NCI-H69 (cell line): ENCODE results near the gene MGP.

Experiments used
- DNase-seq: peaks from one replicate; lab custom pipeline; 2025; lab: John Stamatoyannopoulos, UW

MGP gene

GRCh38 chr12:14858513-14858912 is 27.1 kb downstream of the MGP start:
- DNase-seq, result no peak

DNA sequence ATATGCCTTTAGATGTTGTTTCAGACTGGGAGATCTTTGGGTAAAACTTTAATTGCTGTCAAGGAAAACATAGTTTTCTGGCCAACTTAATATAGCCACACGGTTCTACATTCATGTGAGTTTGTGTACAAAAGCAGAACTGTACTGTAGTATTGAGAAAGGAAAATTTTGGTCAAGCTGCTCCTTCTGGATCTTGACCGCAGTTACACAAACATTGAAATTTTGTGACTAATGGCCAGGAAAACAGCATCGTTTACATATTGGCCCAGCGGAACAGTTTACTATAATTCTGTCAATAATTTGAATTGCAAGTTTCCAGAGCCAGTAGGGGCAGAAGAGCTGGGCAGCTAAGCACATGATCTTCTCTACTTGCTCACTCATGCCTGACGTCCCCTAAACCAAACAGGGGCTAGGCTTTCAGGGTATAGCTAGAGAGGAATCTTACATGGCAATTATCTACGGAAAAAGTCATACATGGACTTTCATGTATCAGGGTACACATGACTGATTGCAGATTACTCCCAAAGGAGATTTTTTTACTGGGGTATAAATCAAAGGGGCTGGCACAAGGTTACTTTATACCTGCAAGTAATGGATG is 31.0 kb downstream of the MGP start:
- peak; percentile 26 for DNase-seq

- peak; percentile 37 for DNase-seq
Measured at GRCh38 chr12:14853961-14854360, 31.7 kb downstream of the MGP start.

- DNase-seq, result no peak
Measured at GRCh38 chr12:14852880-14853279, 32.8 kb downstream of the MGP start.

GRCh38 chr12:14850929-14851663 is 34.6 kb downstream of the MGP start:
- DNase-seq, result no peak

DNA sequence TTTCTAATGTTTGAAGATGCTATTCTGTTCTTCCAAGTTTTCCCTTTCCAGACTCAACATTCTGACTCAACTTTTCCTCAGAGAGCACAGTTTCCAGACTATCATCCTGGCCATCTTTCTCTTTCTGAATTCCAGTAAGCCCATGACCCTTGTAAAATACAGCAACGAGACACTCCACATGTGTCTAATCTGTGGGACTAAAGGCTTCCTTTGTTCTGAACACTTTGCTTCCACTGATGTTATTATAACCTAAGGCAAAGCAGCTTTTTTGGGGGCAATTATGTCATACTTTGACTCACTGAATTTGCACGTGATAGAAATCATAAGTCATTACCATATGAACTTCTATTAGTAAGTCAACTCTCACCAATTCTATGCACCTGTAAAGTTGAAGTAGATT is 36.0 kb downstream of the MGP start:
- DNase-seq, result no peak

- DNase-seq, result no peak
Measured at GRCh38 chr12:14846876-14847580, 38.6 kb downstream of the MGP start.

DNA sequence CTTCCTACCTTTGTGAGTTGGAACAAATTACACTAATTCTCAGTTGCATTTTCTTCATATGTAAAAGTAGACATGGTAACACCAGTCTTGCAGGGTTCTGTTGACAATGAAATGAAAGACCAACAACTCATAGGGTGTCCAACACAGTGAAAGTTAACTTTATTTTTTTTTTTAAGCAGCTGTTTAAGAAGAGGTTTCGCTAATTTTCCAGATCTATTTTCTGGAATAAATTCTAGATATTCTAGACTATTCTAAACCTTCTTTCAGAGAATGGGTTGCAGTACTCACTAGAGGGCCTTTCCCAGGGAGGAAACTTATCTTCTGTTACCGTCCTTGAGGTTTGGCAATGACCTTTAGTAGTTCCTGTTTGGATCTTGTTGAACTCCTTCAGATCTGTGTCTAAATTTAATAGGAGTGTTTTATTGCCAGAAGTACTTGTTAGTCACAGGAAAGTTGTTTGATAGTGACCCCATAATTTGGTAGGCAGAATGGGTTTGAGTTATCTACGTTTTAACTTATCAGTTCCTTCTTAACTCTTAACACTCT is 39.5 kb downstream of the MGP start:
- DNase-seq, result no peak

GRCh38 chr12:14845350-14845750 is 40.3 kb downstream of the MGP start:
- DNase-seq, result peak; percentile 55

- DNase-seq, result no peak
Measured at GRCh38 chr12:14844401-14844800, 41.3 kb downstream of the MGP start.

GRCh38 chr12:14843425-14843887 is 42.2 kb downstream of the MGP start, which contains the start of gene ART4:
ART4 (minus strand) TSS chr12:14843526; CDS start chr12:14843113, 413 bp downstream.
- no peak for DNase-seq

- no peak for DNase-seq
Measured at GRCh38 chr12:14842315-14842714, 43.3 kb downstream of the MGP start.

DNA sequence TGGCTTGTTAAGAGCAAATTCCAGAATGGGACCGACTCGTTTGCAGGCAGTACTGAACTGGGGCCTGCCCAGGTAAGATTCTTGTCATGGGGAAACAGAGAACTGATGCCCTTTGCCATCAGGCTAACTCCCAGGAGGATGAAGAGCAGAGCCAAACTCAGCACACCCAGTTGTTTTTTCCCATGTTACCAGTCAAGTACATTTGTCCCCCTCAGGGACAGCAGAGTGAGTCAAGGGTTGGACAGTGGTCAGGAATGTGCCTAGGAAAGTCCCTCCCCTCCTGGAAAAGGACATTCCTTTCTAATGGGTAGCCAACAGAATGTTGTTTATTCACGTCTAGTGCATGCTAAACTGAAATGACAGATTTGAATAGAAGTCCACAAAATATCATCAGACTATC is 43.9 kb downstream of the MGP start:
- DNase-seq, result no peak

DNA sequence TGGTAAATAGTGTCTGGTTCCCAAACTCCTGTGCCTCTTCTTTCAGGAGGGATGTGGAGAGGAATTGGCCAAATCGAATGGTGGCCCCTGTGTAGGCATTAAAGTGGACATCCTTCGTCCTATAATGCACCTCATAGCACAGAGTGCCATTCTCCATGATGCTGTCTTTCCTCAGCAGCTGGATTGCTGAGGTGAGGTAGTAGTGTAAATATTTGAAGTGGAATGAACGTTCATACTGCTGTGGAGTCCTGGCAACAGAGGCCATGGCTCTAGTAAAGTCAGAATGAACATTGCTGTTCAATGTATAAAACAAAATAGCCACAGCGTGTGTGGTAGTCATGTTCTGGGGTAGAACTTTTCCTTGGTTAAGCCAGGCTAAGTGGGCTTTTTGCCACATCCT is 45.0 kb downstream of the MGP start:
- peak; percentile 0 for DNase-seq

DNA sequence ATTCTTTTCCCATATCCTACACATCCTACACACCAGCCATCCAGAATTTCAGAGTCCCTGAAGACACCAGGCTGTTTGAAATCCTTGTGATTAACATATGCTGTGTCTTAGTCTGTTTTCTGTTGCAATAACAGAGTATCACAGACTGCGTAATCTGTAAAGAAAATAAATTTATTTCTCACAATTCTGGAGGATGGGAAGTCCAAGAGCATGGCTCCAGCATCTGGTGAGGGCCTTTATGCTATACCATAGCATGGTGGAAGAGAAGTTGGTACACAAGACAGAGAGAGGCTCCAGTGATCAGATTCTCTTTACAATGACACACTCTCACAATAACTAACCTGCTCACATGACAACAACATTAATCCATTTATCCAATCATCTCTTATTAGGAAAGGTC is 46.4 kb downstream of the MGP start:
- no peak for DNase-seq

GRCh38 chr12:14836336-14837210 is 49.1 kb downstream of the MGP start:
- DNase-seq, result no peak

DNA sequence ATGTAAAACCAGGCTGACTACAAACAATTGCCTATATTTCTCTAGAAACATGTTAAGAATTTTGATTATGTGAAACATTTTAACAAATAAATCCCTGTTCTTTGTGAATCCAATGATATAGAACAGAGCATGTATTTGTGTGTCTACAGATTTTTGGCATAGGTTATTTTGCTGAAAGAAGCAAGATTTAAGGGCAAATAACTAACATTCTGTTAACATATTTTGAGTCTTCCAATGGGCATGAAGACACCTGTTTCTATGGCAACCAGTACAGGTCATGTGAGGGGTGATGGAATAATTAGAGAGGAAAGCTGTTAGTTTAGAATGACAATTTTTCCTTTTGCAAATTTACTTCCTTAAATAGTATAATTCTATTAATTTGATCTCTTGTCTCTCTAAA is 51.1 kb downstream of the MGP start:
- no peak for DNase-seq

- no peak for DNase-seq
Measured at GRCh38 chr12:14833952-14834351, 51.7 kb downstream of the MGP start.

- no peak for DNase-seq
Measured at GRCh38 chr12:14833336-14833735, 52.3 kb downstream of the MGP start.
